ENCODE results near the gene SLC14A1. TPM values are rescaled to one million over a fixed set of nuclear protein-coding genes. Genes with fewer than 3 reads are reported as not detected.

The SLC14A1 gene
- total RNA-seq (2022; extraction: Qiagen RNA extraction): 0.36 TPM in 1 of 5 replicates, not detected in the others

GRCh38 chr18:45723567-45724355, at the start of gene SLC14A1:
TSS of gene SLC14A1 (plus strand) at chr18:45724181. CDS start at chr18:45730321, 6,140 bp downstream.

Other genes with a start within 250 kb of the SLC14A1 start
- gene SLC14A2, start 108.7 kb upstream of the SLC14A1 start, total RNA-seq (2022; extraction: Qiagen RNA extraction): not detected in 5 replicates
- gene SIGLEC15, start 101.5 kb downstream of the SLC14A1 start, total RNA-seq (2022; extraction: Qiagen RNA extraction): not detected in 5 replicates
- 3.3 to 4.1 TPM (median 3.8 TPM) in 5 replicates for gene EPG5, start 243.1 kb downstream of the SLC14A1 start, total RNA-seq (2022; extraction: Qiagen RNA extraction)